Measurements from ENCODE around the gene ACOT7.

ACOT7 gene

DNA sequence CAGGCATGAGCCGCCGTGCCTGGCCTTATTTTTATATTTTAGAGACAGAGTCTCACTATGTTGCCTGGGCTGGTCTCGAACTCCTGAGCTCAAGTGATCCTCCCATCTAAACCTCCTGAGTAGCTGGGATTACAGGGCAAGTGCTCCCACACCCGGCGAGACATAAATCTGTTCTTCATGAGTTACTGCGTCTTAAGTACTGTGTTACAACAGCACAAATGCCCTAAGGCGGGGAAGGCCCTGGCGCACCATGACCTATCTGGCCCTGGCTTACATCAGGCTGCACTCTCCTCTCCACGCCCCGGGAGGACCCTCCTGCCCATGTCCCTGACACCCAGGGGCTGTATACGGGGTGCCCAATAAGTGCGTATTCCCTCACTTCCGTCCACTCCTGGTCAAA, 136.9 kb downstream of the ACOT7 start:
- in situ Hi-C loops (cut with HindIII; ENCODE audit: low pct_ligation_motif_present, low sequenced_read_pairs) = no loop called here
- no peak for TF ChIP-seq CTCF (IDR thresholded peaks at IDR 0.05; ENCODE audit: low read depth, low read length, missing control alignments)
- Histone ChIP-seq H3K36me3 (replicated peaks) (no peaks in the 10 kb centered on the region), H3K27me3 (replicated peaks) (no peaks in the 10 kb centered on the region), H3K27ac (no peak overlapping the region), H3K4me3 (ENCODE audit: low read depth, low read length) (no peak overlapping the region)
- no peak for DNase-seq

- no peak for DNase-seq
- TF ChIP-seq CTCF (IDR thresholded peaks at IDR 0.05; ENCODE audit: low read depth, low read length, missing control alignments) = no peak
- in situ Hi-C loops (cut with HindIII; ENCODE audit: low pct_ligation_motif_present, low sequenced_read_pairs) = no loop called here
- peaks cover 12% of the 10 kb centered on the region for H3K27me3 ChIP-seq (replicated peaks)
- H3K27ac ChIP-seq = no peak overlapping the region
- H3K4me3 ChIP-seq (ENCODE audit: low read depth, low read length) = no peak overlapping the region
- H3K36me3 ChIP-seq (replicated peaks) = no peaks in the 10 kb centered on the region
These were observed 138.9 kb downstream of the ACOT7 start for GRCh38 chr1:6254691-6255090.

- H3K36me3 ChIP-seq (replicated peaks) = no peaks in the 10 kb centered on the region
- in situ Hi-C loops (cut with HindIII; ENCODE audit: low pct_ligation_motif_present, low sequenced_read_pairs) = no loop called here
- peaks cover 20% of the 10 kb centered on the region for H3K27me3 ChIP-seq (replicated peaks)
- no peak for TF ChIP-seq CTCF (IDR thresholded peaks at IDR 0.05; ENCODE audit: low read depth, low read length, missing control alignments)
- no peak for DNase-seq
- H3K27ac ChIP-seq = no peak overlapping the region
- no peak overlapping the region for H3K4me3 ChIP-seq (ENCODE audit: low read depth, low read length)
These were observed 140.2 kb downstream of the ACOT7 start for GRCh38 chr1:6253380-6253779.

DNA sequence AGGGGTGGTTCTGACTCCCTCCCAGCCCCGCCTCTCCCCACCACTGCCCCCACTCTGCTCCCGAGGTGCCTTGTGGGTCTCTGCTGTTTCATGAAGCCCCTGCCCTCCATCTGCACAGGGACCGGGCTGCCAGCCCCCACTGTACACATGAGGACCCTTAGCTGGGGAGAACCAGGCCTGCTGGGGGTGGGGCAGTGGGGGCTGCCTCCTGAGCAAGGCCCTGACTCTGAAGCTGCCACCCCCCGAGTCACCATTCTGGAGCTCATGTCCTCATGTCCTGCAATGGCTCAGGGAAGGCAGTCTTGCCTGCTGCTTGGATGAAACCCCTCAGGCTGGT, 141.2 kb downstream of the ACOT7 start:
- H3K27me3 ChIP-seq (replicated peaks) = peaks cover 20% of the 10 kb centered on the region
- no peak for TF ChIP-seq CTCF (IDR thresholded peaks at IDR 0.05; ENCODE audit: low read depth, low read length, missing control alignments)
- H3K36me3 ChIP-seq (replicated peaks) = no peaks in the 10 kb centered on the region
- in situ Hi-C loops (cut with HindIII; ENCODE audit: low pct_ligation_motif_present, low sequenced_read_pairs) = no loop called here
- no peak for DNase-seq
- no peak overlapping the region for H3K4me3 ChIP-seq (ENCODE audit: low read depth, low read length)
- no peak overlapping the region for H3K27ac ChIP-seq

- in situ Hi-C loops (cut with HindIII; ENCODE audit: low pct_ligation_motif_present, low sequenced_read_pairs) = no loop called here
These were observed 141.7 kb downstream of the ACOT7 start for GRCh38 chr1:6251681-6252373.

More at GRCh38 chr1:6251681-6252373, 141.7 kb downstream of the ACOT7 start:
- TF ChIP-seq CTCF (IDR thresholded peaks at IDR 0.05; ENCODE audit: low read depth, low read length, missing control alignments) = no peak
- Histone ChIP-seq H3K36me3 (replicated peaks) (no peaks in the 10 kb centered on the region), H3K27me3 (replicated peaks) (peaks cover 20% of the 10 kb centered on the region), H3K27ac (no peak overlapping the region), H3K4me3 (ENCODE audit: low read depth, low read length) (no peak overlapping the region)
- DNase-seq = no peak
